ENCODE measurements around the gene KRT39.

- TF ChIP-seq POLR2A (IDR thresholded peaks at IDR 0.05; ENCODE audit: low read depth, low read length) = no peak
- TF ChIP-seq POLR2AphosphoS5 (IDR thresholded peaks at IDR 0.05; ENCODE audit: low read depth, low read length) = no peak
- no peak for TF ChIP-seq TAF1 (IDR thresholded peaks at IDR 0.05; ENCODE audit: low read depth, low read length)
- no peak for TF ChIP-seq PAX5 (IDR thresholded peaks at IDR 0.05; ENCODE audit: insufficient read depth, low read length, severe bottlenecking)
- no peak for TF ChIP-seq SPI1 (IDR thresholded peaks at IDR 0.05; ENCODE audit: low read depth, low read length)
- no peak for TF ChIP-seq POU2F2 (IDR thresholded peaks at IDR 0.05; ENCODE audit: low read depth, low read length)
Measured at GRCh38 chr17:40949418-40949817, 17.3 kb downstream of the KRT39 start.

Measured in GM12891 (cell line).